Sciatic nerve (tissue), 2 donors: ENCODE measurements around the gene FNBP1. TPM values are rescaled to one million over a fixed set of nuclear protein-coding genes. Genes with fewer than 3 reads are reported as not detected.
A peak's percentile ranks its signal among the peaks of the same experiment; 100 is the strongest.
"Not testable (repeated sequence)": the region's sequence is repeated elsewhere in the genome, so short reads cannot be mapped to it uniquely, and the experiment has no call there.

Source experiments
- ATAC-seq: fragments of 200-7000 bp; cut with Tn5 transposase; one replicate; pipeline ENCODE4 v1.9.1; 2020; ENCODE audit warnings: mild to moderate bottlenecking, moderate library complexity
- DNase-seq: peaks from one replicate; pipeline ENCODE4 v3.0.0-alpha.2; 2020; ENCODE audit warnings: low spot score
- intact Hi-C: fragments of 100-400 bp; cut with DNase I; formaldehyde crosslinking; loops from one replicate; pipeline ENCODE4 v1.14.2; 2022
- total RNA-seq: library from RNA; stranded (reverse); fragmentation: NEBNext Ultra II Directional; extraction: Animal tissue kit (Norgen Biotek cat#: 25700); gene quantifications from one replicate; pipeline ENCODE4 v1.2.1, GENCODE V29; 2021
- donor health status: DM: no; HTN: no; CAD: no.
- donor health status: DM: no; HTN: no; CAD: no.

Gene FNBP1
- total RNA-seq, 1 donor from 2014 or later, result 132 TPM

- intact Hi-C loops, result no loop called here
- peak; percentile 62 for ATAC-seq
- DNase-seq, result no peak
These were observed 104.6 kb downstream of the FNBP1 start for GRCh38 chr9:129938291-129938979.

DNA sequence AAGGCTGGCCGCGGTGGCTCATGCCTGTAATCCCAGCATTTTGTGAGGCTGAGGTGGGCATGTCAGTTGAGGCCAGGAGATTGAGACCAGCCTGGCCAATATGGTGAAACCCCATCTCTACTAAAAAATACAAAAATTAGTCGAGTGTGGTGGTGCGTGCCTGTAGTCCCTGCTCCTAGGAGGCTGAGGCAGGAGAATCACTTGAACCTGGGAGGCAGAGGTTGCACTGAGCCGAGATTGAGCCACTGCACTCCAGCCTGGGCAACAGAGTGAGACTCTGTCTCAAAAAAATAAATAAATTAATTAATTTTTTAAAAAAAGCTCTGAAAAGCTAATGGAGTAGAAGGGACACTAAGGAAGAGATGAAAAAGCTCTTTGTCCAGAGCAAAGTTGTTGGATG, 105.1 kb downstream of the FNBP1 start:
- ATAC-seq, intact Hi-C loops, DNase-seq: not testable (repeated sequence)

- intact Hi-C loops, result no loop called here
- no peak for DNase-seq
- ATAC-seq, result no peak
These were observed 106.8 kb downstream of the FNBP1 start for GRCh38 chr9:129936222-129936621.

DNA sequence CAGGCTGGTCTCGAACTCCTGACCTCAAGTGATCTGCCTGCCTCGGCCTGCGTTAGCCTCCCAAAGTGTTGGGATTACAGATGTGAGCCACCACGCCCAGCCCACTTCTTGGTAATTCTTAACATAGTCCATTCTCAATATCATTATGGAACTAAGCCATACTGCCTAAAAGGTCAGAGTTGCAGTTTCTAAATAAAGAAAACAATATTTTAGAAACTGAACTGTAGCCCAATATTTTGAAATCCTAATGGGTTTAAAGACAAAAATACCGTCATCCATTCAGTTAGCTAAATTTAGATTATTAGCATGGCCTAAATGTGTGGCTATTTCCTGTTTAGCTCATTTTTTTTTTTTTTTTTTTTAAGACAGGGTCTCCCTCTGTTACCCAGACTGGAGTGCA, 108.2 kb downstream of the FNBP1 start:
- ATAC-seq (peak; percentile 14), DNase-seq (no peak)
- intact Hi-C loops, result no loop called here

- no peak for DNase-seq
- no peak for ATAC-seq
- intact Hi-C loops, result no loop called here
These were observed 108.9 kb downstream of the FNBP1 start for GRCh38 chr9:129934041-129934591.

GRCh38 chr9:129933185-129934040, 109.6 kb downstream of the FNBP1 start:
- DNase-seq (no peak), ATAC-seq (peak; percentile 44)
- intact Hi-C loops, result no loop called here

GRCh38 chr9:129932303-129933151, 110.5 kb downstream of the FNBP1 start:
- intact Hi-C loops, result no loop called here
- ATAC-seq, result peak; percentile 35

GRCh38 chr9:129930743-129931142, 112.2 kb downstream of the FNBP1 start:
- DNase-seq (no peak), ATAC-seq (no peak)
- intact Hi-C loops, result no loop called here

More at GRCh38 chr9:129932303-129933151, 110.5 kb downstream of the FNBP1 start:
- no peak for DNase-seq

- ATAC-seq, result no peak
- intact Hi-C loops, result no loop called here
These were observed 113.4 kb downstream of the FNBP1 start for GRCh38 chr9:129929496-129930125.

GRCh38 chr9:129923589-129923988, 119.4 kb downstream of the FNBP1 start:
- intact Hi-C loops, result no loop called here
- DNase-seq, result no peak
- ATAC-seq, result no peak

More at GRCh38 chr9:129929496-129930125, 113.4 kb downstream of the FNBP1 start:
- DNase-seq, result no peak

- no peak for DNase-seq
- intact Hi-C loops, result no loop called here
- ATAC-seq, result no peak
These were observed 121.1 kb downstream of the FNBP1 start for GRCh38 chr9:129921905-129922304.

- ATAC-seq (peak; percentile 68), DNase-seq (no peak)
- intact Hi-C loops, result no loop called here
These were observed 123.1 kb downstream of the FNBP1 start for GRCh38 chr9:129919841-129920240.

DNA sequence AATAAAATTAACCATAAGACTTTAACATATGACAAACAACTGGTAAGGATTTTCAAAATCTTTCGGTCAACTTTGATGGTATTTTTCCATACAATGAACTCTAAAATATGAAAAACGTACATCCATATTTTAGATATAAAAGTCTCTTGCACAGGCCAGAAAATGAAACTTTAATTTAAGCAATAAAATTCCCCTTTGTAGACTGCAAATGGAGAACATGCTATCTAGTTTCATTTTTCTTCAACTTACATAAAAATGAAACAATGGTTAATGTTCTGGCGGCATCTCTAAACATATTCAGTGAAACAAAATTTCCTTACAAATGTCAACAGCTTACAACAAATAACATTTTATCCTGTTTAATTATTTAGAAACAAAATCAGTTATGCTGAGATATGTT, 123.7 kb downstream of the FNBP1 start:
- ATAC-seq (no peak), DNase-seq (no peak)
- intact Hi-C loops, result no loop called here

GRCh38 chr9:129918296-129918950, 124.6 kb downstream of the FNBP1 start:
- intact Hi-C loops, result no loop called here
- ATAC-seq (no peak), DNase-seq (no peak)

DNA sequence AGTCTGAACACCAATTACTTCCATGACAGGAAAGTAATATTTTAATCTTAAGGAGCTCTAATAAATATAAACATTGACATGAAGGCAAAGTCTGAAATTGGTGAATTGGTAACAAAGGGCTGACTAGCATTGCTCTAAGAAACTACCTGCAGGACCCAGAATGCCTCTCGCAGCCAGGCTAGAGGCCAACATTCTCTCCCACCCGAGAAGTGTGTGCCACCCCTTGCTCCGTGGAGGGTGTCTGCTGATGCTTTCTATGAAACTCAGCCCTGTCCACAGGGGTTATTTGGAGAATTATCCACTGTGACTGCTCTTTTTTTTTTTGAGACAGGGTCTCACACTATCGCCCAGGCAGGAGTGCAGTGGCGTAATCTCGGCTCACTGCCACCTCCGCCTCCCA, 126.3 kb downstream of the FNBP1 start:
- ATAC-seq (no peak), DNase-seq (no peak)
- intact Hi-C loops, result no loop called here

- ATAC-seq, result no peak
- intact Hi-C loops, result no loop called here
- no peak for DNase-seq
These were observed 128.9 kb downstream of the FNBP1 start for GRCh38 chr9:129914051-129914450.

DNA sequence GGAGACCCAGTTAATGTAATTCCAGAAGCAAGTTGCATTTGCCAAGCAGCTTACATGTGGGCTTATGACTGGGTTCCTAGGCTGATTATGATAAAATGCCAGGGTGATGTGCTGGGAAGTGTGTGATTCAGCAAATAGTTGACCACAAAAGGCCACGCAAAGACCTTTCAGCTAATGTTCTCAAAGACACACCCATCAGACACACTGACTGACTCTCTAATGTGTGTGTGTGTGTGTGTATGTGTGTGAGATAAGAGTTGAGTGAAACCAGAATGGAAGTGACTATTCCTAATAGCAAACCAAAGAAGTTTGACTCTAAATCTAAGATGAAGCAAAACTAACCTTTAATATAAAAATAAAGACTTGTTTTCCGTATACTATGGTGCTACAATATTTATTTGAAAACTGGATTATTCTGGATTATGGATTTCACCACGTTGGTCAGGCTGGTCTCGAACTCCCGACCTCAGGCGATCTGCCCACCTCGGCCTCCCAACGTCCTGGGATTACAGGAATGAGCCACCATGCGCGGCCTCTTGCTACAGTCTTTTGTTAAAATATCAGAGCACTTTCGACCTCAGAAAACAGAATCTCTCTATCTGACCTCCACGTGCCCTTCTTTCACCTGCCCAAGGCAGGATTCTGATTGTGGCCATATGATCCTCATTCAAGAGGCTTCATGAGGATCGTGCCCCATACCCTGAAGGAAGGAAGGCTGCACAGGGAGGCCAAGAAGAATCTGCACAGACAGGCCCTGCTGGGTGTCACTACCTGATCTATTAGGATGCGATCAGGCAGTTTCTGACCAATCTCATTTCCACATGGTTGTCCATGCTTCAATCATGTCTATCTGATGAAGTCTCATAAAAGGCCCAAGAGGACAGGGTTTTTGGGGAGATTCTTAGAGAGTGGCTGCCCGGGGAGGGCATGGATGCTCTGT, 132.1 kb downstream of the FNBP1 start:
- intact Hi-C loops, result no loop called here
- no peak for DNase-seq
- peak; percentile 94 for ATAC-seq
